Measurements from ENCODE around the gene SRPX.

The SRPX gene

GRCh38 chrX:38206542-38206941 lies 14.1 kb downstream of the SRPX start:
- H3K4me1 ChIP-seq (ENCODE audit: control insufficient read depth, insufficient read depth, low read depth, low read length) = no peaks in the 10 kb centered on the region
- no peak overlapping the region for H2BK120ac ChIP-seq (ENCODE audit: low read depth, low read length)
- H3K9me3 ChIP-seq (ENCODE audit: control insufficient read depth, low read length) = no peaks in the 10 kb centered on the region
- H4K91ac ChIP-seq (ENCODE audit: low read length) = no peak overlapping the region
- no peak overlapping the region for H3K23ac ChIP-seq (ENCODE audit: low read length in 2 of 2)
- H3K4me2 ChIP-seq (ENCODE audit: low read length, poor library complexity, severe bottlenecking) = no peak overlapping the region
- no peak for DNase-seq
- no peak overlapping the region for H2BK15ac ChIP-seq (ENCODE audit: low read depth, poor library complexity, severe bottlenecking)
- H3K4ac ChIP-seq (ENCODE audit: low read depth in 1 of 2, low read length in 2 of 2) = no peak overlapping the region
- no peak overlapping the region for H2AFZ ChIP-seq (ENCODE audit: low read depth, low read length)
- no peak overlapping the region for H2AK5ac ChIP-seq (ENCODE audit: low read length, severe bottlenecking)
- peaks cover 8% of the 10 kb centered on the region for H3K79me1 ChIP-seq (replicated peaks; ENCODE audit: low read length, poor library complexity, severe bottlenecking)
- no peak overlapping the region for H3K27ac ChIP-seq (ENCODE audit: low read length, poor library complexity, severe bottlenecking)
- no peak overlapping the region for H2BK12ac ChIP-seq (ENCODE audit: low read length in 2 of 2)
- no peak overlapping the region for H3K9ac ChIP-seq (ENCODE audit: low read length)
- no peak overlapping the region for H3K14ac ChIP-seq (ENCODE audit: low read length in 2 of 2)
- peaks cover 0 to 8% of the 10 kb centered on the region in 2 experiments for H3K27me3 ChIP-seq (ENCODE audit: control insufficient read depth in 1 of 2, insufficient read depth in 1 of 2, low read length in 2 of 2)
- no peak overlapping the region for H4K8ac ChIP-seq (ENCODE audit: low read length)
- peaks cover 0 to 12% of the 10 kb centered on the region in 2 experiments for H3K36me3 ChIP-seq (ENCODE audit: control insufficient read depth in 1 of 2, insufficient read depth in 2 of 2, low read depth in 1 of 2, low read length in 2 of 2)
- 95% methylated on average over 2 of the region's 3 CpGs for WGBS
- H3K18ac ChIP-seq (ENCODE audit: low read depth in 1 of 2, low read length in 2 of 2) = no peak overlapping the region
- H2BK5ac ChIP-seq (ENCODE audit: low read depth, low read length, poor library complexity, severe bottlenecking) = no peak overlapping the region
- H3K4me3 ChIP-seq (ENCODE audit: insufficient read depth in 1 of 2, low read depth in 1 of 2, low read length in 2 of 2) = no peak overlapping the region

GRCh38 chrX:38206036-38206435 lies 14.6 kb downstream of the SRPX start:
- Histone ChIP-seq H3K79me1 (replicated peaks; ENCODE audit: low read length, poor library complexity, severe bottlenecking) (peaks cover 6% of the 10 kb centered on the region), H3K23ac (ENCODE audit: low read length in 2 of 2) (no peak overlapping the region), H3K27ac (ENCODE audit: low read length, poor library complexity, severe bottlenecking) (no peak overlapping the region), H4K91ac (ENCODE audit: low read length) (no peak overlapping the region), H2BK5ac (ENCODE audit: low read depth, low read length, poor library complexity, severe bottlenecking) (no peak overlapping the region), H3K27me3 (ENCODE audit: control insufficient read depth in 1 of 2, insufficient read depth in 1 of 2, low read length in 2 of 2) (peaks cover 0 to 8% of the 10 kb centered on the region in 2 experiments), H4K8ac (ENCODE audit: low read length) (no peak overlapping the region), H2AK5ac (ENCODE audit: low read length, severe bottlenecking) (no peak overlapping the region), H3K4me1 (ENCODE audit: control insufficient read depth, insufficient read depth, low read depth, low read length) (no peaks in the 10 kb centered on the region), H2AFZ (ENCODE audit: low read depth, low read length) (no peak overlapping the region), H3K4me3 (ENCODE audit: insufficient read depth in 1 of 2, low read depth in 1 of 2, low read length in 2 of 2) (no peak overlapping the region), H3K4ac (ENCODE audit: low read depth in 1 of 2, low read length in 2 of 2) (no peak overlapping the region), H2BK15ac (ENCODE audit: low read depth, poor library complexity, severe bottlenecking) (no peak overlapping the region), H3K18ac (ENCODE audit: low read depth in 1 of 2, low read length in 2 of 2) (no peak overlapping the region), H2BK12ac (ENCODE audit: low read length in 2 of 2) (no peak overlapping the region), H2BK120ac (ENCODE audit: low read depth, low read length) (no peak overlapping the region), H3K14ac (ENCODE audit: low read length in 2 of 2) (no peak overlapping the region), H3K36me3 (ENCODE audit: control insufficient read depth in 1 of 2, insufficient read depth in 2 of 2, low read depth in 1 of 2, low read length in 2 of 2) (peaks cover 0 to 12% of the 10 kb centered on the region in 2 experiments), H3K9ac (ENCODE audit: low read length) (no peak overlapping the region), H3K4me2 (ENCODE audit: low read length, poor library complexity, severe bottlenecking) (no peak overlapping the region), H3K9me3 (ENCODE audit: control insufficient read depth, low read length) (no peaks in the 10 kb centered on the region)
- WGBS = 55% methylated on average over 2 of the region's 5 CpGs
- peak; percentile 46 for DNase-seq

- Histone ChIP-seq H3K4me2 (ENCODE audit: low read length, poor library complexity, severe bottlenecking) (no peak overlapping the region), H4K8ac (ENCODE audit: low read length) (no peak overlapping the region), H2BK15ac (ENCODE audit: low read depth, poor library complexity, severe bottlenecking) (no peak overlapping the region), H2AK5ac (ENCODE audit: low read length, severe bottlenecking) (no peak overlapping the region), H3K9ac (ENCODE audit: low read length) (no peak overlapping the region), H3K27me3 (ENCODE audit: control insufficient read depth in 1 of 2, insufficient read depth in 1 of 2, low read length in 2 of 2) (peaks cover 0 to 8% of the 10 kb centered on the region in 2 experiments), H3K23ac (ENCODE audit: low read length in 2 of 2) (no peak overlapping the region), H3K18ac (ENCODE audit: low read depth in 1 of 2, low read length in 2 of 2) (no peak overlapping the region), H3K4ac (ENCODE audit: low read depth in 1 of 2, low read length in 2 of 2) (no peak overlapping the region), H3K36me3 (ENCODE audit: control insufficient read depth in 1 of 2, insufficient read depth in 2 of 2, low read depth in 1 of 2, low read length in 2 of 2) (peaks cover 0 to 8% of the 10 kb centered on the region in 2 experiments), H2BK12ac (ENCODE audit: low read length in 2 of 2) (no peak overlapping the region), H3K4me1 (ENCODE audit: control insufficient read depth, insufficient read depth, low read depth, low read length) (no peaks in the 10 kb centered on the region), H3K79me1 (replicated peaks; ENCODE audit: low read length, poor library complexity, severe bottlenecking) (peaks cover 6% of the 10 kb centered on the region), H2BK120ac (ENCODE audit: low read depth, low read length) (no peak overlapping the region), H3K4me3 (ENCODE audit: insufficient read depth in 1 of 2, low read depth in 1 of 2, low read length in 2 of 2) (no peak overlapping the region), H3K14ac (ENCODE audit: low read length in 2 of 2) (no peak overlapping the region), H3K9me3 (ENCODE audit: control insufficient read depth, low read length) (no peaks in the 10 kb centered on the region), H2AFZ (ENCODE audit: low read depth, low read length) (no peak overlapping the region), H4K91ac (ENCODE audit: low read length) (no peak overlapping the region), H2BK5ac (ENCODE audit: low read depth, low read length, poor library complexity, severe bottlenecking) (no peak overlapping the region), H3K27ac (ENCODE audit: low read length, poor library complexity, severe bottlenecking) (no peak overlapping the region)
- no peak for DNase-seq
- 71% methylated on average over 1 of the region's 3 CpGs for WGBS
These were observed 15.6 kb downstream of the SRPX start for GRCh38 chrX:38205039-38205438.

GRCh38 chrX:38192007-38192810 lies 28.5 kb downstream of the SRPX start:
- H2AK5ac ChIP-seq (ENCODE audit: low read length, severe bottlenecking) = no peak overlapping the region
- H2AFZ ChIP-seq (ENCODE audit: low read depth, low read length) = no peak overlapping the region
- H3K4me2 ChIP-seq (ENCODE audit: low read length, poor library complexity, severe bottlenecking) = no peak overlapping the region
- no peak overlapping the region for H3K23ac ChIP-seq (ENCODE audit: low read length in 2 of 2)
- H3K18ac ChIP-seq (ENCODE audit: low read depth in 1 of 2, low read length in 2 of 2) = no peak overlapping the region
- H3K9me3 ChIP-seq (ENCODE audit: control insufficient read depth, low read length) = no peaks in the 10 kb centered on the region
- H2BK120ac ChIP-seq (ENCODE audit: low read depth, low read length) = no peak overlapping the region
- no peak for DNase-seq
- H4K91ac ChIP-seq (ENCODE audit: low read length) = no peak overlapping the region
- no peak overlapping the region for H4K8ac ChIP-seq (ENCODE audit: low read length)
- H3K79me1 ChIP-seq (replicated peaks; ENCODE audit: low read length, poor library complexity, severe bottlenecking) = peaks cover 5% of the 10 kb centered on the region
- H3K9ac ChIP-seq (ENCODE audit: low read length) = no peak overlapping the region
- no peaks in the 10 kb centered on the region for H3K4me1 ChIP-seq (ENCODE audit: control insufficient read depth, insufficient read depth, low read depth, low read length)
- peaks cover 0 to 10% of the 10 kb centered on the region in 2 experiments for H3K27me3 ChIP-seq (ENCODE audit: control insufficient read depth in 1 of 2, insufficient read depth in 1 of 2, low read length in 2 of 2)
- H3K14ac ChIP-seq (ENCODE audit: low read length in 2 of 2) = no peak overlapping the region
- 80% methylated on average over 3 of the region's 5 CpGs for WGBS
- H3K27ac ChIP-seq (ENCODE audit: low read length, poor library complexity, severe bottlenecking) = no peak overlapping the region
- no peak overlapping the region for H2BK12ac ChIP-seq (ENCODE audit: low read length in 2 of 2)
- no peak overlapping the region for H3K4ac ChIP-seq (ENCODE audit: low read depth in 1 of 2, low read length in 2 of 2)
- no peak overlapping the region for H2BK5ac ChIP-seq (ENCODE audit: low read depth, low read length, poor library complexity, severe bottlenecking)
- no peak overlapping the region for H3K4me3 ChIP-seq (ENCODE audit: insufficient read depth in 1 of 2, low read depth in 1 of 2, low read length in 2 of 2)
- H3K36me3 ChIP-seq (ENCODE audit: control insufficient read depth in 1 of 2, insufficient read depth in 2 of 2, low read depth in 1 of 2, low read length in 2 of 2) = peaks cover 0 to 9% of the 10 kb centered on the region in 2 experiments
- H2BK15ac ChIP-seq (ENCODE audit: low read depth, poor library complexity, severe bottlenecking) = no peak overlapping the region

Data from mesenchymal stem cell (in vitro differentiated cells and primary cell).